HG02623 (cell line): ENCODE data around the gene MATCAP1.

Experiments used
- ATAC-seq: cut with Tn5 transposase; IDR thresholded peaks from one replicate; pipeline ENCODE4 v1.9.1; 2021; ENCODE audit warnings: moderate library complexity; ENCODE audit not compliant: unreplicated experiment

Gene MATCAP1

GRCh38 chr16:67158637-67159600, 24.8 kb downstream of the MATCAP1 start:
- peak; percentile 33 for ATAC-seq

GRCh38 chr16:67157892-67158635, 25.7 kb downstream of the MATCAP1 start:
- ATAC-seq, result no peak

GRCh38 chr16:67157106-67157748, 26.5 kb downstream of the MATCAP1 start:
- ATAC-seq, result no peak

- ATAC-seq, result no peak
Measured at GRCh38 chr16:67156143-67156844, 27.5 kb downstream of the MATCAP1 start.

- no peak for ATAC-seq
Measured at GRCh38 chr16:67155295-67156142, 28.2 kb downstream of the MATCAP1 start.

- ATAC-seq, result no peak
Measured at GRCh38 chr16:67154578-67155294, 29.0 kb downstream of the MATCAP1 start.

GRCh38 chr16:67151431-67152097, 32.2 kb downstream of the MATCAP1 start:
- no peak for ATAC-seq

GRCh38 chr16:67150833-67151396, 32.8 kb downstream of the MATCAP1 start, which contains the start of gene B3GNT9:
TSS of gene B3GNT9 (minus strand) at chr16:67150998. CDS start at chr16:67150485, 513 bp downstream.
- peak; percentile 53 for ATAC-seq

GRCh38 chr16:67150047-67150832, 33.5 kb downstream of the MATCAP1 start:
- peak; percentile 22 for ATAC-seq

GRCh38 chr16:67149276-67150046, 34.3 kb downstream of the MATCAP1 start:
- no peak for ATAC-seq

GRCh38 chr16:67148656-67149275, 35.0 kb downstream of the MATCAP1 start:
- no peak for ATAC-seq

GRCh38 chr16:67148221-67148620, 35.5 kb downstream of the MATCAP1 start:
- ATAC-seq, result no peak

GRCh38 chr16:67147437-67148140, 36.2 kb downstream of the MATCAP1 start:
- ATAC-seq, result no peak

- ATAC-seq, result no peak
Measured at GRCh38 chr16:67146523-67147357, 37.0 kb downstream of the MATCAP1 start.

- no peak for ATAC-seq
Measured at GRCh38 chr16:67145746-67146145, 38.0 kb downstream of the MATCAP1 start.
